Spleen (tissue), 7 donors: ENCODE data around the gene TBC1D10B.

Experiments
- CTCF ChIP-seq, 11 experiments: fragments of 200-600 bp in 7 of 11; fragments of 450-650 bp in 4 of 11; sonication (generic) in 4 of 11; IDR thresholded peaks in 8 of 11; conservative IDR thresholded peaks in 3 of 11; 1 replicate in 7 of 11; 2 replicates in 4 of 11; pipeline versions ENCODE4 v1.4.0 to v1.8.0; 2016 to 2021; ENCODE audit warnings: antibody characterized with exemption in 11 of 11, inconsistent platforms in 4 of 11, mild to moderate bottlenecking in 1 of 11
- POLR2A ChIP-seq, 3 donors: fragments of 450-650 bp; IDR thresholded peaks; one replicate each; pipeline ENCODE4 v1.5.1; 2017; ENCODE audit warnings: antibody characterized with exemption in 3 of 3, mild to moderate bottlenecking in 1 of 3
- donor health status: DM: no; HTN: no; CAD: no; lungs with moderate emphysema.
- donor health status: DM: no; HTN: no; CAD: no.
- donor health status: DM: no; HTN: no; CAD: no.

- TF ChIP-seq CTCF (IDR thresholded peaks at IDR 0.05 in 8 of 11, conservative IDR thresholded peaks at IDR 0.05 in 3 of 11) (no peak), POLR2A (IDR thresholded peaks at IDR 0.05) (no peak)
Observed at GRCh38 chr16:30349675-30350074, 20.6 kb downstream of the TBC1D10B start.
